Measurements from ENCODE around the gene ATP10B.

Gene ATP10B

GRCh38 chr5:160638161-160638742 lies 213.8 kb downstream of the ATP10B start:
- H3K4me3 ChIP-seq (ENCODE audit: low read length), result no peak overlapping the region
- no peak for DNase-seq (ENCODE audit: low read depth)
- TF ChIP-seq CTCF (conservative IDR thresholded peaks at IDR 0.05; ENCODE audit: low read depth, low read length), result no peak

GRCh38 chr5:160637357-160638090 lies 214.5 kb downstream of the ATP10B start:
- no peak for DNase-seq (ENCODE audit: low read depth)
- TF ChIP-seq CTCF (conservative IDR thresholded peaks at IDR 0.05; ENCODE audit: low read depth, low read length), result no peak
- no peak overlapping the region for H3K4me3 ChIP-seq (ENCODE audit: low read length)

GRCh38 chr5:160635663-160636062 lies 216.3 kb downstream of the ATP10B start:
- TF ChIP-seq CTCF (conservative IDR thresholded peaks at IDR 0.05; ENCODE audit: low read depth, low read length), result no peak
- no peak for DNase-seq (ENCODE audit: low read depth)
- no peak overlapping the region for H3K4me3 ChIP-seq (ENCODE audit: low read length)

- no peak for TF ChIP-seq CTCF (conservative IDR thresholded peaks at IDR 0.05; ENCODE audit: low read depth, low read length)
- DNase-seq (ENCODE audit: low read depth), result no peak
- H3K4me3 ChIP-seq (ENCODE audit: low read length), result no peak overlapping the region
These were observed 217.0 kb downstream of the ATP10B start for GRCh38 chr5:160635046-160635445.

GRCh38 chr5:160629003-160629402 lies 223.0 kb downstream of the ATP10B start:
- no peak overlapping the region for H3K4me3 ChIP-seq (ENCODE audit: low read length)
- DNase-seq (ENCODE audit: low read depth), result no peak
- no peak for TF ChIP-seq CTCF (conservative IDR thresholded peaks at IDR 0.05; ENCODE audit: low read depth, low read length)

GRCh38 chr5:160628619-160628968 lies 223.4 kb downstream of the ATP10B start:
- DNase-seq (ENCODE audit: low read depth), result no peak
- no peak overlapping the region for H3K4me3 ChIP-seq (ENCODE audit: low read length)
- TF ChIP-seq CTCF (conservative IDR thresholded peaks at IDR 0.05; ENCODE audit: low read depth, low read length), result no peak
